ENCODE measurements around the gene ROGDI. TPM values are rescaled to one million over a fixed set of nuclear protein-coding genes. Genes with fewer than 3 reads are reported as not detected.

Gene ROGDI
- total and polyA plus RNA-seq, 2 donors (not counting 3 experiments of a cell fraction or from before 2014, with no cell fraction given): 12.0 to 36.9 TPM

DNA sequence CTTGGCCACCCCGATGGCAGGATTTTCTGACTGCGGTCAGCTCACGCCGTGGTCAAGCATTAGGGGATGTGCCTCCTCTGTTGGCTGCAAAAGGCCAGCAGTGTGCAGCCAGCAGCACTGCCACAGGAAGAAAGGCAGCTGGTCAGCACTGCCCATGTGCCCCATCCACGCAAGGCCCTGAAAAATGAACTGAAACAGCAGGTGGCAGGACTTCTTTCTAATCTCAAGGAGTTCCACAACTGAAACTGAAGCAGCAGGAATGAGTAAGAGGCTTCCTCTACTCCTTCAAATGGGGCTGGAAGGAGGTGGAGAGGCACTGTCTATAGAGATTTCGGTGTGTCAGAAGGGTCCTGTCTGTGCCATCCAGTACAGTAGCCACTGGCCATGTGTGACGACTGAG lies 38.6 kb downstream of the ROGDI start:
- POLR2A ChIA-PET: no interaction called here
- dilution Hi-C loops (cut with MboI; ENCODE audit: extremely low pct_ligation_motif_present, low sequenced_read_pairs): no loop called here

More for the DNA sequence above, 38.6 kb downstream of the ROGDI start:
- no TSS peak for BruUV-seq (replicated peaks)
- Histone ChIP-seq H3K27ac (ENCODE audit: insufficient read depth, low read depth, low read length) (no peak overlapping the region), H3K27me3 (ENCODE audit: control insufficient read depth in 2 of 2, insufficient read depth in 2 of 2, low read length in 2 of 2) (no peaks in the 10 kb centered on the region), H3K9me1 (replicated peaks; ENCODE audit: control insufficient read depth, extremely low read depth, insufficient read depth, low read length) (no peaks in the 10 kb centered on the region), H2AFZ (ENCODE audit: low read depth, low read length) (no peak overlapping the region), H3K9me3 (replicated peaks; ENCODE audit: control insufficient read depth, insufficient read depth, low read length) (no peaks in the 10 kb centered on the region), H3K79me2 (ENCODE audit: control insufficient read depth, insufficient read depth, low read length) (peaks cover 12% of the 10 kb centered on the region), H3K9ac (replicated peaks; ENCODE audit: extremely low read depth, insufficient read depth, low read length) (no peak overlapping the region), H4K20me1 (replicated peaks; ENCODE audit: control insufficient read depth, extremely low read depth, insufficient read depth, low read length) (no peaks in the 10 kb centered on the region), H3K4me2 (ENCODE audit: insufficient read depth, low read length) (no peak overlapping the region), H3K36me3 (ENCODE audit: control insufficient read depth in 2 of 2, extremely low read depth in 1 of 2, insufficient read depth in 2 of 2, low read length in 2 of 2) (peaks cover 12 to 36% of the 10 kb centered on the region in 2 experiments), H3K4me3 (replicated peaks in 1 of 3; ENCODE audit: insufficient read depth in 1 of 3, low read depth in 1 of 3, low read length in 3 of 3) (no peak overlapping the region), H3K4me1 (ENCODE audit: control insufficient read depth, extremely low read depth, insufficient read depth, low read length) (peaks cover 15% of the 10 kb centered on the region)
- DNase-seq (ENCODE audit: low read depth, low spot score): no peak
- TF ChIP-seq EZH2 (IDR thresholded peaks at IDR 0.05; ENCODE audit: borderline replicate concordance, low read depth, low read length, severe bottlenecking): no peak
- TF ChIP-seq FOS (IDR thresholded peaks at IDR 0.05; ENCODE audit: borderline replicate concordance, insufficient read depth, low read length): no peak
- no peak for TF ChIP-seq MAX (IDR thresholded peaks at IDR 0.05; ENCODE audit: insufficient read depth, insufficient read length)
- TF ChIP-seq CTCF (IDR thresholded peaks at IDR 0.05; ENCODE audit: extremely low read depth in 1 of 2, insufficient read depth in 1 of 2, low read depth in 1 of 2, low read length in 2 of 2): no peak
- TF ChIP-seq POLR2A (IDR thresholded peaks at IDR 0.05; ENCODE audit: low read depth, low read length): no peak
- no peak for TF ChIP-seq MYC (IDR thresholded peaks at IDR 0.05; ENCODE audit: low read depth, low read length)
- no peak for TF ChIP-seq POLR2AphosphoS5 (IDR thresholded peaks at IDR 0.05; ENCODE audit: insufficient read depth, low read depth, low read length)
- no peak for TF ChIP-seq GATA2 (IDR thresholded peaks at IDR 0.05; ENCODE audit: insufficient read depth, insufficient read length, low read depth, low read length)
- TF ChIP-seq JUN (IDR thresholded peaks at IDR 0.05; ENCODE audit: borderline replicate concordance, insufficient read depth, insufficient read length, low read depth): no peak
- no peak for FAIRE-seq
- intact Hi-C loops (cut with micrococcal nuclease): no loop called here
- CTCF ChIA-PET: no interaction called here
